ENCODE data around the gene ZNF512B.

DNA sequence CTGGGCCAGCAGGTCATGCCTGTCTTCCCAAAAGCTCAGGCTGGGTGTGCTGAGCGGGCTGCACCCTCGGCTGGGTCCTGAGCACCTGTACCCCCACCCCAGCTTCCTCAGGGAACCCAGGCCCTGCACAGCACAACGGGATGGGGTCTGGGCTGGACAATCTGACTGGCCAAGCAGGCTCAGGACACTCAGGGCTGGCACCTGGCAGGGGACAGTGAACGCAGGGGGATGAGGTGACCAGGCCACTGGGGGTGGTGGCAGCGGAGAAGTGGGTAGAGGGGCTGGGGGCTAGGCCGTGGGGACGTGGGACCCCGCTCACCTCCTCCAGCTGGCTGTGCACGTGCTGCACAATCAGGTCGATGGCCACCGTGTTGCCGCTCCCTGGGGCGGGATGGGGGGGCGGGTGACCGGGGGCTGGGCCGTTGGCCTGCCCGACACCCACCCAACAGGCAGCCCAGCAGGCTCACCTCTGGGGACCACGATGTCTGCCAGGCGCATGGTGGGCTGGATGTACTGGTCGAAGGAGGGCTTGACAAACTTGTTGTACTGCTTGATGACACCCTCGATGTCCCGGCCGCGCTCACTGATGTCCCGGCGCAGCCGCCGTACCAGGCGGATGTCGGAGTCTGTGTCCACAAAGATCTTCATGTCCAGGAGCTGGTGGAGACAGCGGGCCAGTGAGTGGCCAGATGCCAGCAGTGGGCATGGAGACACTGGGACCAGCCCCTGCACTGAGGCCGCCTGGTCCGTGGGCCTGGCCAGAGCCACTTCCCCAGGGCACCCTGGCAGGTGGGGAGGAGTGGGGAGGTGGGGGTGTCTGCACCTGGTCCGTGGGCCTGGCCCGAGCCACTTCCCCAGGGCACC, 25.4 kb downstream of the ZNF512B start:
- no peak for TF ChIP-seq EZH2 (IDR thresholded peaks at IDR 0.05; ENCODE audit: borderline replicate concordance, insufficient read depth, low read depth, low read length, poor library complexity, severe bottlenecking)
- TF ChIP-seq, protein P1, sequence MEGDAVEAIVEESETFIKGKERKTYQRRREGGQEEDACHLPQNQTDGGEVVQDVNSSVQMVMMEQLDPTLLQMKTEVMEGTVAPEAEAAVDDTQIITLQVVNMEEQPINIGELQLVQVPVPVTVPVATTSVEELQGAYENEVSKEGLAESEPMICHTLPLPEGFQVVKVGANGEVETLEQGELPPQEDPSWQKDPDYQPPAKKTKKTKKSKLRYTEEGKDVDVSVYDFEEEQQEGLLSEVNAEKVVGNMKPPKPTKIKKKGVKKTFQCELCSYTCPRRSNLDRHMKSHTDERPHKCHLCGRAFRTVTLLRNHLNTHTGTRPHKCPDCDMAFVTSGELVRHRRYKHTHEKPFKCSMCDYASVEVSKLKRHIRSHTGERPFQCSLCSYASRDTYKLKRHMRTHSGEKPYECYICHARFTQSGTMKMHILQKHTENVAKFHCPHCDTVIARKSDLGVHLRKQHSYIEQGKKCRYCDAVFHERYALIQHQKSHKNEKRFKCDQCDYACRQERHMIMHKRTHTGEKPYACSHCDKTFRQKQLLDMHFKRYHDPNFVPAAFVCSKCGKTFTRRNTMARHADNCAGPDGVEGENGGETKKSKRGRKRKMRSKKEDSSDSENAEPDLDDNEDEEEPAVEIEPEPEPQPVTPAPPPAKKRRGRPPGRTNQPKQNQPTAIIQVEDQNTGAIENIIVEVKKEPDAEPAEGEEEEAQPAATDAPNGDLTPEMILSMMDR (IDR thresholded peaks at IDR 0.05) = no peak

Measured in B cell (primary cell).